Fibroblast of skin of right quadriceps (primary cell): Measurements from ENCODE around the gene CCDC201.
"Not testable (repeated sequence)": the region's sequence is repeated elsewhere in the genome, so short reads cannot be mapped to it uniquely, and the experiment has no call there.

Experiments
- DNase-seq: peaks from one replicate; pipeline ENCODE4 v3.0.0-alpha.2; 2013

Gene CCDC201

GRCh38 chr7:45872116-45873034, 507 bp downstream of the CCDC201 start:
- no peak for DNase-seq

- peak; percentile 60 for DNase-seq
These were observed 3.5 kb downstream of the CCDC201 start for GRCh38 chr7:45869426-45869825.

- no peak for DNase-seq
These were observed 5.4 kb downstream of the CCDC201 start for GRCh38 chr7:45867471-45867870.

DNA sequence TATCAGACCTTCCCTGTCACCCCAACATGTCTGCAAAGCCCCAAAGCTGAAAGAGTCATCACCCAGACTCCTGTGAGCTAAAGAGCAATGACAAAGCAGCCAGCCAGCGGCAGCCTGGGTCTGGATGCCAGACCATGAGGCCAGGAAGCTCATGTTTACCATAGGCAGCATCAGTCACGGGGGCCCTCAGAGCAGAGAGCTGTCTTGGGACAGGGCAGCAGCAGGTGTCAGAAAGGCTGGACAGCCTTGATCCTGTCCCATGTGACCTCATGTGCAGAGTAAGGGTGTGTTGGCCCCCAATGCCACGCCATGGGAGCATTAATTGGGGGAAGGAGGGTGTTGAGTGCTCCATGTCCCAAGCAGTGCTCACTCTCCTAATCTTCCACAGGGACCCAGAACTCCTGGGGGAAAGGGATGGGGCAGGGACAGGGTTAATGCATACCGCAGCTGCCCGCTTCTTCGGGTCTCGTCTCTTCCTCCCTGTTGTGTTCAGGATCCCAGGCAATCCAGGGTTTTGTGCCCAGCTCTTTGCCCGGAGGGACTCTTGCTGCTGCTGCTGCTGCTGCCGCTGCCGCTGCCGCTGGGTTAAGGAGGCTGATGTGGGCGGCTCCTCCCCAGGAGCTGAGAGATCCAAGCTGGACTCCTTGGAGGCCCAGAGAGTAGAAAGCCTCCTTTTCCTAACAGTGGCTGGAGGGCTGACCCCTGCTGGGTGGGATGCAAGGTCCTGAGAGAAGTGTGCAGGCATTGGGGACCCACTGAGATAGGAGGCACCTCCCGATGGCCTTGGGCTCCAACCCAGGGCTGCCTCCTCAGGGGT, 7.1 kb downstream of the CCDC201 start:
- DNase-seq: no peak

GRCh38 chr7:45863715-45864114, 9.2 kb downstream of the CCDC201 start:
- no peak for DNase-seq

- not testable (repeated sequence) for DNase-seq
These were observed 16.0 kb downstream of the CCDC201 start for GRCh38 chr7:45856888-45857287.

GRCh38 chr7:45855680-45856079, 17.2 kb downstream of the CCDC201 start:
- DNase-seq: not testable (repeated sequence)

DNA sequence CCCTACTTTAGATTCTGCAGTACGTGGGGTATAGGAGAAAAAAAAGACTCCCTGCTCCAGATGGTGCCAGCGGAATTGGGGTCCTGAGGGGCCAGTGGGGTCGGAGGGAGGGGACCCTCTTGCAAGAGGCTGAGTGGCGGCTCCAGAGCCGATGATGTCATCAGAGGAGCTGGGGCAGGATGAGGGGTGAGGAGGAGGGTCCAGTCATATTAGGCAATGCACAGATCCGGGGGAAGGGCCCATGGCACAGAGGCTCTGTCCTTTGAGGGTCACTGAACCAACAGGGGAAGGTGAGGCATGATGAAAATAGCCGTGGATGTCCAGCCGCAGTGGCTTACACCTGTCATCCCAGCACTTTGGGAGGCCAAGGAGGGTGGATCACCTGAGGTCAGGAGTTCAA, 19.4 kb downstream of the CCDC201 start:
- not testable (repeated sequence) for DNase-seq

GRCh38 chr7:45852984-45853383, 19.9 kb downstream of the CCDC201 start:
- not testable (repeated sequence) for DNase-seq

DNA sequence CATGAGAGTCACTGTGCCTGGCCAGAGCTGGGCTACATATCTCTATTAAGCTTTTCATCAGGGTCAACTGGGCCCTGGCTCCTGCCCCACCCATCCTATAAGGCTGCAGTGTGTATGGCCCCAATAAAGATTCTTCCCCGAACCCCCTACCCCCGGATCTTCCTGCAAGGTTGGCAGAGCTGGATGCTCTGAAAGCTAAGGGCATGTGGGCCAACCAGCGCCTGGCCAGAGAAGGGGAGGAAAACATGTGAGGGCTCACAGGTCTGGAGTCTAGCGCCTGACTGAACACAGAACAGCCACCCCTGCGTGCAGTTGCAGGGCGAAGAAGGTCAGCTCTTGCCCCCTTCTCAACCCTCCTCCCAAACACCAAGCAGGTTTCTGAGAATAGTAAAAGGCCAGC, 24.1 kb downstream of the CCDC201 start:
- DNase-seq: not testable (repeated sequence)

GRCh38 chr7:45846536-45846935, 26.3 kb downstream of the CCDC201 start:
- DNase-seq: not testable (repeated sequence)

GRCh38 chr7:45841926-45842717, 30.8 kb downstream of the CCDC201 start:
- DNase-seq: not testable (repeated sequence)

GRCh38 chr7:45838852-45839251, 34.0 kb downstream of the CCDC201 start:
- DNase-seq: not testable (repeated sequence)

DNA sequence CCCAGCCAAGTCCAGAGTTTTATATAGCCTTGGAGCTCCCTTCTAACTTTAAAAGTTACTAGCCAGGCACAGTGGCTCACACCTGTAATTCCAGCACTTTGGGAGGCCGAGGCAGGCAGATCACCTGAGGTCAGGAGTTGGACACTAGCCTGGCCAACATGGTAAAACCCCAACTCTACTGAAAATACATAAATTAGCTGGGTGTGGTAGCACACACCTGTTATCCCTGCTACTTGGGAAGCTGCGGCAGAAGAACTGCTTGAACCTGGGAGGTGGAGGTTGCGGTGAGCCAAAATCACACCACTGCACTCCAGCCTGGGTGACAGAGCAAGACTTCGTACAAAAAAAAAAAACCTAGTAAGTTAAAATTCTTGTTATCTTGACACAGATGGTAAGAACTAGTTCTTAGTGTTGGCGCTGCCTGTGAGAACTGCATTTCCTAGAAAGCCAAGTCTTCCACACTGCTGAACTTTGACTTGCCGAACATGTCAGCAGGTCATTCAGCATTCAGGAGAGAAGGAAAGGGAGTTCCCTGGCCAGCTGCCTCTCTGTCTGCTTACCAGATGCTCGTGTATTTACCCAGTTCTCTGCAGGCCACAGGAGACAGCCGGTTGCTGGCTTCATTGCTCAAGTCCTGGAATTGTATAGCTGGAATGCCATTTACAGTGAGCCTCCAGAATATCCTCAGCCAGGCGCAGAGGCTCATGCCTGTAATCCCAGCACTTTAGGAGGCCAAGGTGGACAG, 40.3 kb downstream of the CCDC201 start:
- peak; percentile 9 for DNase-seq

- not testable (repeated sequence) for DNase-seq
These were observed 43.0 kb downstream of the CCDC201 start for GRCh38 chr7:45829846-45830245.

GRCh38 chr7:45827731-45828130, 45.2 kb downstream of the CCDC201 start:
- not testable (repeated sequence) for DNase-seq

- not testable (repeated sequence) for DNase-seq
These were observed 46.3 kb downstream of the CCDC201 start for GRCh38 chr7:45826550-45826949.

GRCh38 chr7:45818763-45819162, 54.1 kb downstream of the CCDC201 start:
- not testable (repeated sequence) for DNase-seq

- DNase-seq: not testable (repeated sequence)
These were observed 55.0 kb downstream of the CCDC201 start for GRCh38 chr7:45817913-45818312.

- DNase-seq: not testable (repeated sequence)
These were observed 55.9 kb downstream of the CCDC201 start for GRCh38 chr7:45817016-45817415.

DNA sequence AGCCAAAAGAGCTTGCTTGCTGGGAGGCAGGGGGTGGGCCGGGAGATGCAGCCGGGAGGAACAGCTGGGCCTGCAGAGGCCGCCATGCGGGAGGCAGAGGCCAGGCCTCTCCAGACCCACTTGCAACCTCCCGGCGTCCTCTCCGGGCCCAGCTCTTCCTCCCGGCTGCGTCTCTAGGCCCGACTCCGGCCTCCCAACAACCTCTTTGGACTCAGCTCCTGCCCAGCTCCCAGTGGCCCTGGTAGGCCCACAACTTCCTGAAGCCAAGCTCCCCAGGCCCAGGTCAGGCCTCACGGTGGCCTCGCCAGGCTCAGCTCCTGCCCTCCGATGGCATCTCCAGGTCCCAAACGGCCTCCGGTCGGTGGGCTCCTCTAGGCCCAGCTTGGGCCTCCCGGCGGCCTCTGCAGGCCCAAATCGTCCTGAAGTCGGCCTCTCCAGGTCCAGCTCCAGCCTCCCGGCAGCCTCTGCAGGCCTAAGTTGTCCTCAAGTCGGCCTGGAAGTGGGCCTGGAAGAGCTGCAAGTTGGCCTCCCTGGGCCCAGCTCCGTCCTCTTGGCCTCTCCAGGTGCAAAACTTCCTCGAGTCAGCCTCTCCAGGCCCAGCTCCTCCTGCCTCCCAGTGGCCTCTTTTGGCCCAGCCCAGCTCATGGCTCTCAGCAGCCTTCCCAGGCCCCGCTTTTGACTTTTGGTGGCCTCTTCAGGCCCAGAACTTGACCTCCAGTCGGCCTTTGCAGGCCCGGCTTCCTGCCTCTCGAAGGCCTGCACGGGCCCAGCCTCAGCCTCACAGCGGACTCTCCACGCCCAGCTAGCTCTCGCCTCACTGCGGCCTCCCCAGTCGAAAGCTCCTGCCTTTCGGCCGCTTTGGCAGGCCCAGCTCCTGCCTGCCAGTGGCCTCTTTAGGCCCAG, 58.4 kb downstream of the CCDC201 start:
- not testable (repeated sequence) for DNase-seq
